ENCODE measurements around the gene CEP164.

The CEP164 gene

GRCh38 chr11:117419482-117420142 is 92.0 kb downstream of the CEP164 start:
- DNase-seq (ENCODE audit: extremely low spot score): no peak
- CTCF ChIA-PET: interaction anchor here (1.1 to 1.6 kb wide), 5 partner anchors 10 to 527 kb away, joined by 3 to 5 read pairs (median 3); no protein-coding TSS in a partner anchor
- TF ChIP-seq CTCF (IDR thresholded peaks at IDR 0.05; ENCODE audit: control extremely low read depth, extremely low read depth, low read depth, missing control alignments): no peak
- POLR2A ChIA-PET: interaction anchor here (0.7 kb wide), 1 partner anchor 437 kb away, joined by 3 read pairs; no protein-coding TSS in a partner anchor

GRCh38 chr11:117420143-117420485 is 92.5 kb downstream of the CEP164 start:
- ChIA-PET POLR2A (no interaction called here), CTCF (interaction anchor here (1.1 to 1.6 kb wide), 4 partner anchors 9 to 527 kb away, joined by 3 to 5 read pairs (median 3); no protein-coding TSS in a partner anchor)
- no peak for DNase-seq (ENCODE audit: extremely low spot score)
- TF ChIP-seq CTCF (IDR thresholded peaks at IDR 0.05; ENCODE audit: control extremely low read depth, extremely low read depth, low read depth, missing control alignments): no peak

GRCh38 chr11:117420598-117420997 is 92.9 kb downstream of the CEP164 start:
- ChIA-PET POLR2A (no interaction called here), CTCF (interaction anchor here (1.2 to 1.6 kb wide), 3 partner anchors 9 to 526 kb away, joined by 3 to 5 read pairs (median 3); no protein-coding TSS in a partner anchor)
- TF ChIP-seq CTCF (IDR thresholded peaks at IDR 0.05; ENCODE audit: control extremely low read depth, extremely low read depth, low read depth, missing control alignments): no peak
- no peak for DNase-seq (ENCODE audit: extremely low spot score)

GRCh38 chr11:117421041-117421440 is 93.4 kb downstream of the CEP164 start:
- ChIA-PET POLR2A (no interaction called here), CTCF (interaction anchor here (1.2 to 1.6 kb wide), 2 partner anchors 60 to 526 kb away, joined by 3 to 5 read pairs; no protein-coding TSS in a partner anchor)
- DNase-seq (ENCODE audit: extremely low spot score): no peak
- no peak for TF ChIP-seq CTCF (IDR thresholded peaks at IDR 0.05; ENCODE audit: control extremely low read depth, extremely low read depth, low read depth, missing control alignments)

GRCh38 chr11:117421476-117421875 is 93.8 kb downstream of the CEP164 start:
- ChIA-PET CTCF (no interaction called here), POLR2A (no interaction called here)
- no peak for TF ChIP-seq CTCF (IDR thresholded peaks at IDR 0.05; ENCODE audit: control extremely low read depth, extremely low read depth, low read depth, missing control alignments)
- DNase-seq (ENCODE audit: extremely low spot score): no peak

- ChIA-PET POLR2A (no interaction called here), CTCF (interaction anchor here (0.9 to 6.1 kb wide), 4 partner anchors 10 to 384 kb away, joined by 3 to 89 read pairs (median 4); no protein-coding TSS in a partner anchor)
- no peak for DNase-seq (ENCODE audit: extremely low spot score)
- no peak for TF ChIP-seq CTCF (IDR thresholded peaks at IDR 0.05; ENCODE audit: control extremely low read depth, extremely low read depth, low read depth, missing control alignments)
Observed at GRCh38 chr11:117423046-117423575, 95.5 kb downstream of the CEP164 start.
